ENCODE results near the gene ST8SIA2. TPM values are rescaled to one million over a fixed set of nuclear protein-coding genes. Genes with fewer than 3 reads are reported as not detected.

Gene ST8SIA2
- total and polyA plus RNA-seq, 10 of the 15 experiments (the other 5 are each of a cell fraction or from before 2014, with no cell fraction given), result not detected

- ChIA-PET SMC1A (ENCODE audit: uncharacterized antibody, unreplicated experiment) (interaction anchor here (0.5 to 0.9 kb wide), 3 partner anchors 14 to 1359 kb away, joined by 3 read pairs; no protein-coding TSS in a partner anchor), RAD21 (ENCODE audit: unreplicated experiment) (no interaction called here), CTCF (interaction anchor here (1.2 kb wide), 1 partner anchor 31 kb away, joined by 4 read pairs; no protein-coding TSS in a partner anchor), POLR2A (no interaction called here)
- Histone ChIP-seq H3K4me2 (ENCODE audit: control insufficient read depth, insufficient read depth) (no peak overlapping the region), H3K9me3 (replicated peaks; ENCODE audit: control insufficient read depth, insufficient read depth, low read length) (no peaks in the 10 kb centered on the region), H3K4me3 (no peak overlapping the region), H2AFZ (ENCODE audit: control insufficient read depth, low read depth, low read length) (no peak overlapping the region), H3K27ac (ENCODE audit: control insufficient read depth, insufficient read depth) (no peak overlapping the region), H4K20me1 (ENCODE audit: control insufficient read depth, insufficient read depth) (no peaks in the 10 kb centered on the region), H3K27me3 (replicated peaks in 1 of 2; ENCODE audit: control insufficient read depth in 2 of 2, insufficient read depth in 2 of 2, low read length in 1 of 2) (no peaks in the 10 kb centered on the region; a peak in 1 of 4 replicates), H3K79me2 (ENCODE audit: control insufficient read depth, insufficient read depth, low read length) (no peaks in the 10 kb centered on the region), H3K9ac (ENCODE audit: control insufficient read depth, insufficient read depth, low read length) (no peak overlapping the region), H3K4me1 (ENCODE audit: control insufficient read depth, insufficient read depth, low read length) (no peaks in the 10 kb centered on the region), H3K36me3 (ENCODE audit: control insufficient read depth in 2 of 2, insufficient read depth in 2 of 2, low read length in 1 of 2) (no peaks in the 10 kb centered on the region)
- no peak for TF ChIP-seq KAT2A (conservative IDR thresholded peaks at IDR 0.05; ENCODE audit: control insufficient read depth, low read depth, low read length)
- BruUV-seq (replicated peaks), result no TSS peak
- 0% methylated on average over 1 of the region's 1 CpG for WGBS (ENCODE audit: insufficient coverage, insufficient replicate concordance, low lambda C conversion rate, missing lambda C conversion rate)
- no peak for FAIRE-seq
- no peak for DNase-seq (ENCODE audit: low read depth, low spot score)
- intact Hi-C loops (cut with micrococcal nuclease; ENCODE audit: unreplicated experiment) (no loop called here), in situ Hi-C loops (cut with MboI) (no loop called here)
- no peak for ATAC-seq
Observed at GRCh38 chr15:92421976-92422375, 28.3 kb downstream of the ST8SIA2 start.

GRCh38 chr15:92425578-92426225, 32.0 kb downstream of the ST8SIA2 start:
- FAIRE-seq, result no peak
- ChIA-PET RAD21 (ENCODE audit: unreplicated experiment) (no interaction called here), SMC1A (ENCODE audit: uncharacterized antibody, unreplicated experiment) (no interaction called here), POLR2A (no interaction called here), CTCF (no interaction called here)
- H2AFZ ChIP-seq (ENCODE audit: control insufficient read depth, low read depth, low read length), result no peak overlapping the region
- no peak overlapping the region for H3K9ac ChIP-seq (ENCODE audit: control insufficient read depth, insufficient read depth, low read length)
- no peak overlapping the region for H3K4me2 ChIP-seq (ENCODE audit: control insufficient read depth, insufficient read depth)
- intact Hi-C loops (cut with micrococcal nuclease; ENCODE audit: unreplicated experiment), result no loop called here
- H4K20me1 ChIP-seq (ENCODE audit: control insufficient read depth, insufficient read depth), result no peaks in the 10 kb centered on the region
- DNase-seq (ENCODE audit: low read depth, low spot score), result no peak
- H3K79me2 ChIP-seq (ENCODE audit: control insufficient read depth, insufficient read depth, low read length), result no peaks in the 10 kb centered on the region
- no peak overlapping the region for H3K4me3 ChIP-seq
- BruUV-seq (replicated peaks), result no TSS peak
- H3K36me3 ChIP-seq (ENCODE audit: control insufficient read depth in 2 of 2, insufficient read depth in 2 of 2, low read length in 1 of 2), result no peaks in the 10 kb centered on the region
- TF ChIP-seq SIN3A (IDR thresholded peaks at IDR 0.05; ENCODE audit: low read depth, low read length) (no peak), NFXL1 (IDR thresholded peaks at IDR 0.05; ENCODE audit: borderline replicate concordance) (no peak), ESRRA (IDR thresholded peaks at IDR 0.05; ENCODE audit: low read length) (no peak), IKZF2 (IDR thresholded peaks at IDR 0.05) (no peak), RELA (IDR thresholded peaks at IDR 0.05; ENCODE audit: borderline replicate concordance, partially characterized antibody) (no peak), RAD21 (IDR thresholded peaks at IDR 0.05; ENCODE audit: insufficient read depth, low read depth, low read length) (no peak), KDM1A (IDR thresholded peaks at IDR 0.05; ENCODE audit: borderline replicate concordance) (no peak), CHD4 (IDR thresholded peaks at IDR 0.05) (no peak), RUNX3 (IDR thresholded peaks at IDR 0.05; ENCODE audit: low read length) (no peak), E2F8 (IDR thresholded peaks at IDR 0.05; ENCODE audit: low read depth, partially characterized antibody) (no peak), JUND (IDR thresholded peaks at IDR 0.05; ENCODE audit: low read depth, low read length) (no peak), STAT3 (IDR thresholded peaks at IDR 0.05; ENCODE audit: low read depth, low read length) (no peak), RELB (IDR thresholded peaks at IDR 0.05; ENCODE audit: low read depth) (no peak)
- 35% methylated on average over 12 of the region's 12 CpGs for WGBS (ENCODE audit: insufficient coverage, insufficient replicate concordance, low lambda C conversion rate, missing lambda C conversion rate)
- H3K27ac ChIP-seq (ENCODE audit: control insufficient read depth, insufficient read depth), result no peak overlapping the region
- H3K27me3 ChIP-seq (replicated peaks in 1 of 2; ENCODE audit: control insufficient read depth in 2 of 2, insufficient read depth in 2 of 2, low read length in 1 of 2), result no peaks in the 10 kb centered on the region; a peak in 1 of 4 replicates
- H3K4me1 ChIP-seq (ENCODE audit: control insufficient read depth, insufficient read depth, low read length), result no peaks in the 10 kb centered on the region
- no peaks in the 10 kb centered on the region for H3K9me3 ChIP-seq (replicated peaks; ENCODE audit: control insufficient read depth, insufficient read depth, low read length)
- in situ Hi-C loops (cut with MboI), result no loop called here
- ATAC-seq, result no peak
